NCI-H526 (cell line): Measurements from ENCODE around the gene PPP2R3A.

Source experiments
- DNase-seq, 2 experiments: peaks; one replicate each; lab custom pipeline; 2025; lab: John Stamatoyannopoulos, UW

PPP2R3A gene

DNA sequence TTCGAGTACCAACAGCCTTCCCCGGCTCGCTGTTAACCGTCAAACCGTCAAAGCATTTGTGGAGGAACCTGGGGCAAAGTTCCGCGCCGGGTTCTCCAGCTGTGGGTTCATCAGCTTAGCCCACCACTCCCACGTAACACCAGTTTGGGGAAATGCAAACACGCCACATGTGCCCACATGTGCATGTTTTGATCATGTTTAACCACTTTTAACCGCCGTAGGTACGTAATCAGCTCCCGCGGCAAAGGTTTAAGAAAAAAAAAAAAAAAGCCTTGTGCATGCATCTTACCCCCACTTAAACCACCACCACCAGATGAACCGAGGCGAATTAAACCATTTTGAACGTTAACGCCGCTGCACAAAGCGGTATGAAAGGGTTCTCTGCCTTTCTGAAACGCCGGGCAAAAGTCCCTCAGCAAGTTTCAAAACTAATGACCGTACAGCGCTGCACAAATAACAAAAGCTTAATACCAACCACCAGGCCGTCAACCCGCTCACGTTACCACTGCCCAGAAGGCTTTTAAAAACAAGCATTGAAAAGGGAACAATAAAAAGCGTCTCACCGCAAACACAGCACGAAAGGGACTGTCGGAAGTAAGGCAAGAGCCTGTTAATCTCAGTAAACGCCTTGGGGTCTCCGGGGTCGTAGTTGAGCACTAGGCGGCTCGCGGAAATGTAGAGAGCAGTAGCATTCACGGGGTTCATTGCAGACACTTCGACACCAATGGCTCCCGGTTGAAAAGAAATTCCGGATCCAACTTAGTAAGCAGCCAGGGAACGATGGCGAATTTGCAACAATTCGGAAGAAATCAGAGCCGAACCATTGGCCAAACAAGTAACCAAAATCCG is 229.1 kb downstream of the PPP2R3A start:
- peak; percentile 41 to 62 for DNase-seq

DNA sequence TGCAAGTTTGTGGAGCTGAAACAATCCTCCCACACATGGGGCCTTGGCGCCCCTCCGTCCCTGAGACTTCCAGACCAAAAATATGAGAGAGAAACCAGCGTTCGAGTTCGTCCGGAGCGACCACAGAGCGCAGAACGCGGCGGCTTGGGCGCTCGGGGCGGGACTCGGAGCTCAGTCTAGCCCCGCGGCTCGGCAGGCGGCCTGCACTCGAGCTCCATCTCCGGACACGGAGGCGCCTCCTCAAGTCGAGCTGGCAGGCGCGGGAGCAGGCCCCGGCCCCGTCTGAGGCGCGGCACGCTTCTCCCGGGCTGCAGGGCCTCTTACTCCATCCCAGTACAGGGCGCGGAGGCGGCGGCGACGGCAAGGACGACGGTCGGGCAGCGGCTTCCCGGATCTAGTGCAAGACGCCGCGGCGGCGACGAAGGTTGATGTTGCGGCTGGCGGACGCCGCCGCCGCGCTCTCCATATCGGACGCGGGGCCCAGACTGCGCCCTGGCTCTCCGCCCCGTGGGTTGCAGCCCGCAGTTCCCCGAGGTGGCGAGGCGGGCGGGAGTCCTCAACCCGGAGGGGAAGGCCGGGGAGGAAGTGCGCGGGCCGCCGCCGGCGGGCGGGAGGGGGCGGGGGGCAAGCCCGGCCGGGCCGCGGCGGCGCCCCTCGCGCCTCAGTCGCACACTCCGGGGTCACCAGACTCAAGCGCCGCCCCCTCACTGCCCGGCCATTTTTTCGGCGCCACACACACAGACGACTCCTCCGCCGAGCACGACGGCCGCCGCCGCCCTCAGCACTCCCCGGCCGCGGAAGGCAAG is 229.9 kb downstream of the PPP2R3A start:
- DNase-seq, result peak; percentile 70 to 94

DNA sequence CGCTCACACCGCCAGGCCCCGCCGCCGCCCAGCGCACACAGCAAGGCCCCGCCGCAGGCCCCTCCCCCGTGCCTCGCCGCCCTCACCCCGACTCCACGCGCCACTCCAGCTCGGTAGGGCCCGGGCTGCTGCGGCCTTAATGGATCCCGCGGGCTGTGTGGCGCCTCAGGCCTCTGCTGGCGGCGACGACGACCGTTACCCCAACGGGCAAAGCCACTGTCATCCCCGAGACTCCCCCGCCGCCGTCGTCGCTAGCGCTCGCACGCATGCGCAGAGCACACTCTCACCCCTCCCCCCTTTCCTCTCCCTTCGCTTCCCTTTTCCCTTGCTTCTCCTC is 230.5 kb downstream of the PPP2R3A start, which contains the start of gene MSL2:
Gene MSL2 (minus strand): TSS at position 272 of the 337 bp plus-strand sequence. CDS start 1,222 bp downstream, outside the sequence.
- no peak for DNase-seq

DNA sequence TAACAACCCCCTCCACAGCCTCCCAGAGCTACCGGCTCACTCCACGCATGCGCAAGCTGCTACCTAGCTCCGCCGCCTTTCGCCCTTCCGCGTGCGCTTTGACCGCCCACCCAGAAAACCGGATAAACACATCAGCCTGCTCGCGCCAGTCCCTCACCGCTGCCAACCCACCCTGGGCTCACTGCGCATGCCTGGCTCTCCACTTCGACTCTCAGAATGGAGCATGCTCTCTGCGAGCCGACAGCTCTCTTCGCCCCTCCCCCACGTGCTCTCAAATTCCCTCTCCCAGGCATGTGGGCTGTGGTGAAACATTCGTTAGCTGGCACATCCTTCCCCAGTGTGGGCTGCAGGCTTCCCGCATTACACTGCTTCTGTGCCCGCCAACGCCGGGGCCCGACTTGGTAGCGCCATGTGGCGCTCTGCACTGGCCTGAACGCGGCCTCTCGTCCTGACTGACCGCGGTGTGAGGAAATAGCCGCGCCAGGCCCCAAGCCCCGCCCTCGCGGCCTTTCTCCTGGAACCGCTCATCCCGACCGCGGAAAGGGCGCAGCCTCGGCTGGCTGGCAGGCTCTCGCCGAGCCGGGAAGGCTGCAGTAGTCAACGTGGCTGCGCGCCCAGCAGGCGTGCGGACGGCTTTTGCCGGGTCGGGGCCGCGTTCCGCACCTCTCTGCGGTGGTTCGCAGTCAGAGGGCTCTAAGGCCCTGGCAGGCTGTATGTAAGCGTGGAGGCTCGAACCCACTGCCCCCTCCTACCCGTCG is 231.1 kb downstream of the PPP2R3A start:
- DNase-seq, result peak; percentile 100

GRCh38 chr3:136197159-136197793 is 231.7 kb downstream of the PPP2R3A start:
- peak; percentile 61 to 70 for DNase-seq
